Activated T-helper 1 cell treated with anti-CD3 and anti-CD28 coated beads, Interleukin-12 subunit alpha, Interleukin-12 subunit beta, Interleukin-2, Interleukin-4 antibody, amounts not matched to agents 30 ng/mL and 10 ng/mL and 1 ng/mL, durations not matched to agents 14 hours and 24 hours and 36 hours (primary cell): Measurements from ENCODE around the gene NFYC. TPM values are rescaled to one million over a fixed set of nuclear protein-coding genes. Genes with fewer than 3 reads are reported as not detected.
A peak's percentile ranks its signal among the peaks of the same experiment; 100 is the strongest.

Source experiments
- DNase-seq: peaks from one replicate; pipeline ENCODE4 v3.0.0; 2021; ENCODE audit warnings: low spot score
- H3K27ac Mint-ChIP-seq: one replicate; pipeline ENCODE4 v1.8.0; 2021; ENCODE audit warnings: mild to moderate bottlenecking, mixed read lengths
- H3K27me3 Mint-ChIP-seq: one replicate; pipeline ENCODE4 v1.8.0; 2022; ENCODE audit warnings: mild to moderate bottlenecking, moderate library complexity, mixed read lengths; ENCODE audit not compliant: insufficient read depth
- H3K36me3 Mint-ChIP-seq: one replicate; pipeline ENCODE4 v1.8.0; 2021; ENCODE audit warnings: low read depth, mixed read lengths
- H3K4me1 Mint-ChIP-seq: one replicate; pipeline ENCODE4 v1.8.0; 2021; ENCODE audit warnings: low read depth, mixed read lengths
- H3K4me3 Mint-ChIP-seq: one replicate; pipeline ENCODE4 v1.8.0; 2021; ENCODE audit warnings: mild to moderate bottlenecking, moderate library complexity, mixed read lengths
- H3K9me3 Mint-ChIP-seq: one replicate; pipeline ENCODE4 v1.8.0; 2021; ENCODE audit warnings: mixed read lengths
- intact Hi-C: fragments of 100-400 bp; cut with micrococcal nuclease; formaldehyde crosslinking; loops from one replicate; pipeline ENCODE4 v1.15.1; 2024
- total RNA-seq: library from RNA; stranded (reverse); gene quantifications from 2 replicates; pipeline ENCODE4 v1.2.3, GENCODE V29; 2022

The NFYC gene
- total RNA-seq, 1 donor from 2014 or later: 85.1 TPM

- intact Hi-C loops: no loop called here
- Mint-ChIP-seq H3K27ac (no peak overlapping the region), H3K4me3 (no peak overlapping the region), H3K9me3 (no peaks in the 10 kb centered on the region), H3K36me3 (no peaks in the 10 kb centered on the region), H3K27me3 (no peaks in the 10 kb centered on the region), H3K4me1 (no peaks in the 10 kb centered on the region)
- DNase-seq: no peak
Observed at GRCh38 chr1:40679165-40679953, 12.1 kb upstream of the NFYC start.

- intact Hi-C loops: no loop called here
- H3K9me3 Mint-ChIP-seq: no peaks in the 10 kb centered on the region
- H3K27ac Mint-ChIP-seq: no peak overlapping the region
- peaks cover 7% of the 10 kb centered on the region for H3K4me1 Mint-ChIP-seq
- DNase-seq: no peak
- H3K36me3 Mint-ChIP-seq: peaks cover 14% of the 10 kb centered on the region
- no peak overlapping the region for H3K4me3 Mint-ChIP-seq
- H3K27me3 Mint-ChIP-seq: no peaks in the 10 kb centered on the region
Observed at GRCh38 chr1:40684669-40685068, 6.8 kb upstream of the NFYC start.

- Mint-ChIP-seq H3K4me1 (peaks cover 23% of the 10 kb centered on the region), H3K4me3 (no peak overlapping the region), H3K9me3 (no peaks in the 10 kb centered on the region), H3K27ac (no peak overlapping the region), H3K27me3 (no peaks in the 10 kb centered on the region), H3K36me3 (peaks cover 18% of the 10 kb centered on the region)
- no peak for DNase-seq
- intact Hi-C loops: no loop called here
Observed at GRCh38 chr1:40687059-40687458, 4.4 kb upstream of the NFYC start.

- Mint-ChIP-seq H3K36me3 (peaks cover 22% of the 10 kb centered on the region), H3K4me1 (peaks cover 29% of the 10 kb centered on the region), H3K27me3 (no peaks in the 10 kb centered on the region), H3K9me3 (no peaks in the 10 kb centered on the region), H3K27ac (no peak overlapping the region), H3K4me3 (no peak overlapping the region)
- DNase-seq: no peak
- intact Hi-C loops: no loop called here
Observed at GRCh38 chr1:40687661-40688060, 3.8 kb upstream of the NFYC start.

- Mint-ChIP-seq H3K27ac (no peak overlapping the region), H3K4me3 (no peak overlapping the region), H3K36me3 (peaks cover 22% of the 10 kb centered on the region), H3K4me1 (peaks cover 50% of the 10 kb centered on the region), H3K27me3 (no peaks in the 10 kb centered on the region), H3K9me3 (no peaks in the 10 kb centered on the region)
- intact Hi-C loops: loop anchor here (2.0 to 5.0 kb wide), 5 partner anchors 53 to 649 kb away; partner anchors contain the start of genes CAP1, SMAP2, ZFP69B and ZMPSTE24
- DNase-seq: no peak
Observed at GRCh38 chr1:40689737-40690136, 1.8 kb upstream of the NFYC start.

GRCh38 chr1:40690771-40691537, 550 bp upstream of the NFYC start:
- DNase-seq: no peak
- no peaks in the 10 kb centered on the region for H3K27me3 Mint-ChIP-seq
- no peaks in the 10 kb centered on the region for H3K9me3 Mint-ChIP-seq
- intact Hi-C loops: loop anchor here (1.0 to 5.0 kb wide), 8 partner anchors 18 to 650 kb away; partner anchors contain the start of genes CAP1, CITED4, RIMS3 and SMAP2
- peak overlapping the region; percentile 98 for H3K27ac Mint-ChIP-seq
- H3K36me3 Mint-ChIP-seq: peaks cover 18% of the 10 kb centered on the region
- H3K4me3 Mint-ChIP-seq: peak overlapping the region; percentile 94
- peaks cover 54% of the 10 kb centered on the region for H3K4me1 Mint-ChIP-seq

- Mint-ChIP-seq H3K9me3 (no peaks in the 10 kb centered on the region), H3K27ac (peak overlapping the region; percentile 98), H3K36me3 (peaks cover 22% of the 10 kb centered on the region), H3K4me3 (peak overlapping the region; percentile 94), H3K4me1 (peaks cover 69% of the 10 kb centered on the region), H3K27me3 (no peaks in the 10 kb centered on the region)
- no peak for DNase-seq
- intact Hi-C loops: loop anchor here (2.0 to 5.0 kb wide), 6 partner anchors 50 to 435 kb away; partner anchors contain the start of genes SMAP2, ZFP69B and ZMPSTE24
Observed at GRCh38 chr1:40692429-40692895, 958 bp downstream of the NFYC start.

GRCh38 chr1:40693425-40693824, 1.9 kb downstream of the NFYC start:
- H3K27me3 Mint-ChIP-seq: no peaks in the 10 kb centered on the region
- peak overlapping the region; percentile 94 for H3K4me3 Mint-ChIP-seq
- intact Hi-C loops: loop anchor here (2.0 to 5.0 kb wide), 6 partner anchors 49 to 436 kb away; partner anchors contain the start of genes SMAP2, ZFP69B and ZMPSTE24
- H3K4me1 Mint-ChIP-seq: peaks cover 75% of the 10 kb centered on the region
- H3K36me3 Mint-ChIP-seq: peaks cover 18% of the 10 kb centered on the region
- H3K27ac Mint-ChIP-seq: peak overlapping the region; percentile 25
- H3K9me3 Mint-ChIP-seq: no peaks in the 10 kb centered on the region
- no peak for DNase-seq

GRCh38 chr1:40694353-40694874, 2.9 kb downstream of the NFYC start:
- H3K27me3 Mint-ChIP-seq: no peaks in the 10 kb centered on the region
- intact Hi-C loops: loop anchor here (2.0 to 5.0 kb wide), 5 partner anchors 48 to 437 kb away; partner anchors contain the start of genes SMAP2, ZFP69B and ZMPSTE24
- peak overlapping the region; percentile 3 for H3K27ac Mint-ChIP-seq
- peaks cover 78% of the 10 kb centered on the region for H3K4me1 Mint-ChIP-seq
- H3K9me3 Mint-ChIP-seq: no peaks in the 10 kb centered on the region
- DNase-seq: no peak
- peak overlapping the region; percentile 94 for H3K4me3 Mint-ChIP-seq
- H3K36me3 Mint-ChIP-seq: peaks cover 20% of the 10 kb centered on the region

GRCh38 chr1:40696294-40696693, 4.8 kb downstream of the NFYC start:
- no peaks in the 10 kb centered on the region for H3K27me3 Mint-ChIP-seq
- H3K9me3 Mint-ChIP-seq: no peaks in the 10 kb centered on the region
- peaks cover 78% of the 10 kb centered on the region for H3K4me1 Mint-ChIP-seq
- no peak overlapping the region for H3K4me3 Mint-ChIP-seq
- no peak overlapping the region for H3K27ac Mint-ChIP-seq
- peaks cover 19% of the 10 kb centered on the region for H3K36me3 Mint-ChIP-seq
- no peak for DNase-seq
- intact Hi-C loops: no loop called here

GRCh38 chr1:40697436-40697835, 5.9 kb downstream of the NFYC start:
- DNase-seq: no peak
- intact Hi-C loops: no loop called here
- Mint-ChIP-seq H3K4me3 (no peak overlapping the region), H3K9me3 (no peaks in the 10 kb centered on the region), H3K4me1 (peaks cover 80% of the 10 kb centered on the region), H3K36me3 (peaks cover 15% of the 10 kb centered on the region), H3K27ac (no peak overlapping the region), H3K27me3 (no peaks in the 10 kb centered on the region)

- peaks cover 67% of the 10 kb centered on the region for H3K4me1 Mint-ChIP-seq
- peaks cover 14% of the 10 kb centered on the region for H3K36me3 Mint-ChIP-seq
- no peak overlapping the region for H3K4me3 Mint-ChIP-seq
- H3K9me3 Mint-ChIP-seq: no peaks in the 10 kb centered on the region
- intact Hi-C loops: loop anchor here (1.0 kb wide), 1 partner anchor 9 kb away; no protein-coding TSS in a partner anchor
- peak overlapping the region; percentile 23 for H3K27ac Mint-ChIP-seq
- no peak for DNase-seq
- no peaks in the 10 kb centered on the region for H3K27me3 Mint-ChIP-seq
Observed at GRCh38 chr1:40699787-40700186, 8.3 kb downstream of the NFYC start.
